Inferior parietal cortex (tissue), 1 donor: ENCODE results near the gene SMIM41.

Source experiments
- DNase-seq: peaks from one replicate; pipeline ENCODE4 v3.0.0-alpha.2; 2016; ENCODE audit errors: extremely low spot score

The SMIM41 gene

DNA sequence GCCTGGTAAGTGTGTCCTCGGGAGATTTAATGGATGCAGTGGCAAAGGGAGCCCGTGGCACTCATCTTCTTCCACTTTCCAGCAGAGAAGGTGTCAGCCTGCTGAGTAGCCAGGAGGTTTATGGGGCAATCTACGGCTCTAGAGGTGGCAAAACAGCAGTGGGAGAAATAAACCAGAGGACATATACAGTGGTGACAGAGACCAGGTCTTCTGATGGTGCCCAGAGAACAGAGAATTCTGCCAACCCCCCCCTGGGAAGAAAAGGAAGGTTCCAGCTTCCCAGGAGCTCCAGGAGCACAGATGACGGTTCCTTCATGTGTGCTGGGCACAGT is 43.0 kb downstream of the SMIM41 start:
- no peak for DNase-seq

DNA sequence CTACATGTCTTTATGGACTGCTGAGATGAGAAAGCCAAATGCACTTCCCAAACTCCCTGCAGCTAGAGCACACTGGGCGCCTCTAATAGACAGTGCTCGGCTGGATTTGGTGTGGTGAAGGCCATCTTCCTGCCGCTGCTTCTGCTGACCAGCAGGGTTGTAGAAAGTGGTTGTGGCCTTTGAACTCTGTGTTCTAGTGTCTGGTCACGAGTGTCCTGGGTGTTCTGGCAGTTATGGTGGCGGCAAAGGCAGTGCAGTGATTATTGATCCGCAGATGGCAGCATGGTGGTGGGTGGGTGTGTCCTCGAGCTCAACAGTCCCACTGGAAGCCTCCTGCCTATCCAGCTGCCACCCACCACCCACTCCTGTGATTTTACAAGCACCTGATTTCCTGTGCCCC is 43.4 kb downstream of the SMIM41 start:
- DNase-seq, result no peak

DNA sequence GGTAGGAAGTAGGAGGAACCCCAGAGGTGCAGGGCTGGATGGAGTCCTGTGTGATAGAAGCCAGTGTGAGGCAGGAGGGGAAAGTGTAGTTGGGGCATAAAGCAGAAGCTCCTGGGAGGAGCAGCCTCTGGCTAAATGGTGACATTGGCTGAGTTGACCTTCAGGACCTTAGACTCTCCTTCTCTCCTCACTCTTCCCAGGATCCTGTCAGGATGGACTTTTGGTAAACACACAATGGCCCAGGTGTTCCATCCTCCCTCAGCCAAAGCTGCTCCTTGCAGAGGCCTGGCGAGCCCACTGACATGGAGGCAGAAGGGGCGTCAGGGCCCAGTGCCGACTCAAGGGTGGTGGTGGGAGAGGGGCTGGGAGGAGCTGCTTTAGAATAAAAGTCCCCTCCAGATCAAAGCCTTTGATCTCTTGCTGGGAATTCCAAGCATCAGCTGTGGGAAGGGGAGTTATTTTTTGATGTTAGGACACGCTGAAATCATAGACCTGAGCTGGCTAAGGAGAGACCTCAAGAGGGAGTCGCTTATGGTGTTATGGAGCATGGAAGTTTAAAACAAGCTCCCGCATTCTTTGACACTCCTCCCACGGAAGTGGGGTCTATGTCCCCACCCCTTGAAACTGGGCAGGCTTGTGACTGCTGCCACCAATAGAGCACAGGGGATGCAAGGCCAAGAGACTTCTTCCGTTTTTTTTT is 44.1 kb downstream of the SMIM41 start:
- no peak for DNase-seq

DNA sequence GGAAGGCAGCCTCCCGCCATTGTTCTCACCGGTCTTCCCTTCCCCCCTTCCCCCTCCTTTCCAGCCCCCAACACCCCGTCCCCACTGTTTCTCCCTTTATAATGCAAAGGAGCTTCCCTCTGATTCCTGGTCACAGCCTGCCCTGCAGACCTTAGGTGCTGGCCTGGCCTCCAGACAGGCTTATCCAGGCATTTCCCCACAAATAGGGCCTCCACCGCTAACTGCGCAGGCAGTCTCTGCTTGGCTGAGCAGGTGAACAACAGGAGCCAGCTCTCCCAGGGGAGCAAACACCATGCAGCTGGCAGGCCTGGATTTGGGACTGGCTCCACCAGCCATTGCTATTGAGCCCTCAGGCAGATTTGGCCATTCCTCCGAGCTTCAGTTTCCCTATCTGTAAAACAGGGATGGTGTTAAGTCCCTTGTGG is 46.0 kb downstream of the SMIM41 start:
- DNase-seq, result no peak

DNA sequence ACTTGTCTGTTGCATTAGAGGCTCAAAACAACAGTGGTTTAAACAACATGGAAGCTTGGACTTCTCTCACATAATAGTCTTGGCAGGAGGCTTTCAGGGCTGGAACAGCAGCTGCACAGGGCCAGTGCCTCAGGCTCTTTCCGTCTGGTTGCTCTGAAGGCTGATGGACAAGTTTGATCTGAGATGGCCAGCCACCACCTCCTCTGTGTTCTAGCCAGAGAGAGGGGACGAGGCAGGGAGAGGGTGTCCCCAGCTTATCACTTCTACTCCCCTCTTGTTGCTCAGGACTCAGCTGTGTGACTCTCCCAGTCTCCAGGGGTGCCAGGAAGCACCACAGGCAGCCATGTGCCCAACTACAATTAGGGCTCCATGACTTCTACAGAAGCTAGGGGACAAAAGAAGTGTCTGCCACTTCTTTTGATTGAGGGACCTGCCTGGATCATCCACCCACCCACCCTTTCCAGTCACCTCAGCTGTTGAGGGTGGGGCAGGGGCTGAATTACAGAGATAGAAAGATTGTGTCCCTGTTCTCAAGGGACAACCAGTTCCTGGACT is 46.6 kb downstream of the SMIM41 start:
- no peak for DNase-seq

DNA sequence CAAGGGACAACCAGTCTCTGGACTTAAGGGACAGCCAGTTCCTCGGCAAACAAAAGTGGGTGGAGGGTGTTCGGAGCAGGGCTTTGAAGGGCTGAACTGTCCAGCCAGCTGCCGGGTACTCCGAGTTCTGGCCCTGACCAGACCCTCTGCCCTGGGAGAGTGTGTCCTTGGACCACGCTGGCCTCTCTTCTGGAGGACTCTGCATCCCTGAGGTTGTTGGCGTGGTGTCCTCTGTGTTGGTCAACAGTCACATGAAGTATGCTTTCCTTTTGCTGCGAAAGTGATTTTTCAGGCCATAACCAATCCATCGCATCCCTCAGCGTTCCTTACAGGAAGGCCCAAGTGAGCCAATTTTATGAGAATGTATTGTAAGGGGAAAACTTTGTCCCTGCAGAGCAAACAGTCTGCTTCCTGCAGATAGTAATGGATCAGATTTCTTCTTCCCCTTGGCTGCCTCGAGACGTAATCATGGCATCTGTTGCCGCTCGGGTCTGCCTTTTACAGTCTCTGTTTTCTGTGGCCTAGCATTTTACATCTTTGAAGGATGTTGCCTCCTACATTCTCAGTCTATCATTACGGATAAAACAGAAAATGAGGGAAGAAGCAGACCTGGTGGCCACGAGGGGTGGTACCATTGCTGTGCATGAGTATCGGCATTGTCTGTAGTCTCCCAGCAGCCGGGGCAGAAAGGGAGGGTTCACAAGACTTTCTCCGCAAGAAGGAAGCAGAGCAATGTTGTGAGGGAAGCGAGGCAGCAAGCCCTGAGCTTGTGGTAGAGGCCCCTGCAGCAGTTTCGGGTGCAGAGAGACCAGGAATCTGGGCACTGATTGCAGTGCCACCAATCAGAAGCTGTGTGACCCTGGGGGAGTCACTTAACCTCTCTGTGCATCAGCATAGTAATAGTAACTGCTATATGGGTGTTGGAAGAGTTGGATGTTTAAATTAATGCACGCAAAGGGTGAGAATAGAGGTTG is 47.4 kb downstream of the SMIM41 start:
- DNase-seq, result no peak

DNA sequence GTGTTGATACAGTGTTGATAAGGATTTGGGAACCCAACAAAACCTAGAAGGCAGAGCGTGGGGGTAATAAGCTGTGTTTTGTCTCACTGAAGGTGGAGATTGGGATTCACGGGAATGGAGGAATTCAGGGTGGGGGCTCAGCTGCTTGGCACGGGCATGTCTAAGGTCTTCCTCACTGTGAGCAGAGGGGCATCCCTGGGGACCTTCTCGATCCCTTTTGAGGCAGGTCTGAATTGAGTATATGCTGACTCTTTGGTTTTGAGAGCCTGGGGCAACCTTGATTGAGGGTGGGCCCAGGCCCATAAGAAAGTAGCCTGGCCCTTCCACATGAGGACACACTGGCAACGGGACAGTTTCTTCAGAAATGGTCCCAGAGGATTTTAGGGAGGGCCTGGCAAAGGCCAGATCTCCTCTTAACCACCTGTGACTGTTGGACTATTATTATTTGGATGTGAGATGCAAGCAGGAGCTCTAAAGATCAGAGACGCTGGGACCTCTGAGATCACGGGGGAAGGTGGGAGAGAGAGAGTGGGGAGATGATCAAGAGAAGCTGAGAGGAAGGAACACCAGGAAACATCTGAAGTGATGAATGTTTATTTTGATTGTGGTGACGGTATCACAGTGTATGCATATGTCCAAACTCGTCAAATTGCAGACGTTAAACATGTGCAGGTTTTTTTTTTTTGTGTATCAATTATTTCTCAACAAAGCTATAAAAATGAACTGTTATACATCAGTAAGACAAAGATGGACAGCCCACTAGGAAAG is 48.4 kb downstream of the SMIM41 start:
- no peak for DNase-seq

DNA sequence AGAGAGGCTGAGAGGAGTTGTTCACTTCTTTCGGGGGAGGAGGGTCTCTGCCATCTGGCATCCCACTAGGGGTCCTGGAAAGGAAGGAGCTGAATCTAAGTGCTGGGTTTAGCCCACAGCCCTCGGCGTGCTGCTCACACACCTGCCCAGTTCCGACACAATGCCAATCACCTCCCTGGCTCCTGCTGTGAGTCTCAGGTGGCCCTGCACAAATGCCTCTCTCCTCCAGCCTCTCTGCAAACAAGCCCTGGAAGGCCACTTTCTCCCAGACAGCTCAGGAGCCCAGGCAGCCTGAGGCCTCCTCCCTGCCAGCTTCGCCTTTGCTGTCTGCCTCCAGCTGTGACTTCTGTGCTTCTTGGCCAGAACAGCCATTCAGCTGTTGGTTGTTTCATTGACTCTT is 51.2 kb downstream of the SMIM41 start:
- no peak for DNase-seq

DNA sequence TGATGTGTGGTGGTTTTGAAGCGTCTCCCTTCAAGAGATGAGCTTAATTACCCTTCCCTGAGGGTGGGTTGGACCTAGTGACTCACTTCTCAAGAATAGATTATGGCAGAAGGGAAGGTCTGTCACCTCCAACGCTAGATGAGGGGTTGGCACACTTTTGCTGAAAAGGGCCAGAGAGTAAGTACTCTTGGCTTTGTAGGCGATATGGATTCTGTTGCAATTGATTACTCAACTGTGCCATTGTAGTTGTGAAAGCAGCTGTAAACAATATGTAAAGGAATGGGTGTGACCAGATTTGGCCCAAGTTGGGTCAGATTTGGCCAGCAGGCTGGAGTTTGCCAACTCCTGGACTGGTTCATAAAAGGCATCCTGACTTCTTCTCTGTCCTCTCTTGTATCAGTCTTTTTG is 53.3 kb downstream of the SMIM41 start:
- no peak for DNase-seq

DNA sequence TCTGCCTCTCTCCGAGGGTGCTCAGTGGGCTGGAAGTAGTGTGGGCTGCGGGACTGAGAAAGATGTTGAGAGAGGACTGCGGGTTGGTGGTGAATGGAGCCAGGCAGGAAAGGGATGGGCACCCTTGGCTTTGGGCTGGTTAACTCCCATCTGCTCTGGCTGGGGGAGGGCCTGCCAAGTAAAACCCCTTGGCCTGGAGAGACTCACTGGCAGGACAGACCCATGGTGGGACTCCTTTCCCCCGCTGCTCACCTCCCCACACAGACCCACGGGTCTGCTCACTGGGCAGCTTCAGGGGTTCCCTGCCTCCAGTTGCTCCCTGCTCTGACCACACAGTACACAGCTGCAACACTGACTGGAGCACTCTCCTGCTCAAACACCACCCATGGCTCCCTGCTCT is 58.2 kb downstream of the SMIM41 start:
- no peak for DNase-seq

DNA sequence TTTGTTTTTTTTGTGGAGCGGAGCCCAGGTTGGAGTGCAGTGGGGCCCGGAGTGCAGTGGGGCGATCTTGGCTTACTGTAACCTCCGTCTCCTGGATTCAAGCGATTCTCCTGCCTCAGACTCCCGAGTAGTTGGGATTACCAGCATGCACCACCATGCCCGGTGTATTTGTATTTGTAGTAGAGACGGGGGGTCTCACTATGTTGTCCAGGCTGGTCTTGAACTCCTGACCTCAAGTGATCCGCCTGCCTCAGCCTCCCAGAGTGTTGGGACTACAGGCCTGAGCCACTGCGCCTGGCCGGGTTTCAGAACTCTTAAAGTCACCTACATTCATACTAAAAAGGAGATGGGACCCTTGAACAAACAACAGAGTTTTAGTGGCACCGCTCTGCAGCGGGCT is 59.6 kb downstream of the SMIM41 start:
- no peak for DNase-seq

DNA sequence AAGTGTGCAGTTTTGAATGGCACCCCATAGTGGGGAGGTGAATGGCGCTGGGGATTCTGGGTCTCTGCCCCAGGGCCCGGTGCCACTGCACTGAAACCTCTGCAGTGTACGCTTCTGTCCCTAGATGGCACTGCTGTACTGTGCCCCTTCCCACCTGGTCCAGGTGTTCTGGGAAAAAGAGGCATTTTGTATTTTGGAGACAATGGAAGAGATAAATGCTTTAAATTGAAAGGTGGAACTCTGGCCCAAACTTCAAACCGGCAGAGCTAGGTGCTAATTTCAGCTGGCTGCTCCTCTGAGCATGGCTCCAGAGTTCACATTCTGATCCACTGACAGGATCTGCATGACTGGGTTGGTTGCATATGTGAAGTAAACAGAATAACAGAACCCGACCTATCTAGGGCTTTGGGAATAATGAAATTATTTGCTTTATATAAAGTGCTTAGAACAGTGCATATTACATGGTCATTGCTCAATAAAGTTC is 60.1 kb downstream of the SMIM41 start:
- no peak for DNase-seq

DNA sequence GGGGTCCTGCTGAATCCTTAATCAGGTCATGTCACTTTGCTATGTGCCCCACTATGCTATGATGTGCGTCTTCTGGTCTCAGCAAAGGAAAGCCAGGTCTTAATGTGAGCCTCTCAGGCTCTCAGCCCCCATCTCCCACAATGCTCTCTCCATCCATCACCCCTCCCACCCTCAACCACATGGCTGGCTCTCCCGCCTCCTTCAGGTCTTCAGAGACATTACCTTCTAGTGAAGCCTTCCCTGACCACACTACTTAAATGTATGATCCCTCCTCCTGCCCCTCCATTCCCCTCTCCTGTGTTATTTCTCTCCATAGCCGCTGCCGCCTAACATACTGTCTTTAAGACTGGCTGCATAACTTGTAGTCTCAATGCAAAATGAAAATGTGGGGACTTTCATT is 61.8 kb downstream of the SMIM41 start:
- no peak for DNase-seq

DNA sequence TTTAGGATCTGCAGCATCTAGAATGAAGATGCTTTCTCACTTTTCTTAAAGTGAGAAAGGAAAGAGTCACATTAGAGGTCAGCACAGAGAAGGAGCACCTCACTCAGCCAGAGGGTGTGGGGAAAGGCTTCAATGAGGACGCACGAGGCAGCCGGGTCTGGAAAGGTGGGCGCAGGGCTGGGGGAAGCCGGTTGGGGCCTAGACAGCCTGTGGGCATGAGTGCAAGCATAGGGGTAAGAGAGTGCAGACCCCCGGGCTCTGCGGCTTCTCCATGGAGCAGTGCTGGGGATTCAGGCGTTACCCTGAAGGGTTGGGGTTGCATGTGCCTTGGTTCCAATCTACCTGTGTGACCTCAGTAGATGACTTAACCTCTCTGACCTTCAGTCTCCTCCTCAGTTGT is 62.4 kb downstream of the SMIM41 start:
- no peak for DNase-seq

DNA sequence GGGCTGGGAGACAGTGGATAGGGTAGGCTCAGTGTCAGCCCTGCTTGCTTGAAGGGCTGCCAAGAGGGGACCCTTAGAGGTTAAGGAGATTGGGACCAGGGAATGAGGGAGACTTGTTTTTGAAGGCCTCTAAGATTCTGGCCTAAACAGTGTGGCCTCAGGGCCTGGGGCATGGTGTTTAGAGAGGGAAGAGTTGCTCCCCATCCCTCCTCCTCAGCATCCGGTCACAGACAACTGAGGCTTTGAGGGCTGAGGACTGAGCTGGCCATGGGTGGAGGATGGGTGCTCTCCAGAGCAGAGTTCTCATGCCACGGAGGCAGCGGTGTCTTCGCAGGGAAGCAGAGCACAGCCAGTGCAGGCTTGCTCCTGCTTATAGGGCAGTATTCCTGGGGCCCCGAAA is 62.9 kb downstream of the SMIM41 start:
- DNase-seq, result no peak

DNA sequence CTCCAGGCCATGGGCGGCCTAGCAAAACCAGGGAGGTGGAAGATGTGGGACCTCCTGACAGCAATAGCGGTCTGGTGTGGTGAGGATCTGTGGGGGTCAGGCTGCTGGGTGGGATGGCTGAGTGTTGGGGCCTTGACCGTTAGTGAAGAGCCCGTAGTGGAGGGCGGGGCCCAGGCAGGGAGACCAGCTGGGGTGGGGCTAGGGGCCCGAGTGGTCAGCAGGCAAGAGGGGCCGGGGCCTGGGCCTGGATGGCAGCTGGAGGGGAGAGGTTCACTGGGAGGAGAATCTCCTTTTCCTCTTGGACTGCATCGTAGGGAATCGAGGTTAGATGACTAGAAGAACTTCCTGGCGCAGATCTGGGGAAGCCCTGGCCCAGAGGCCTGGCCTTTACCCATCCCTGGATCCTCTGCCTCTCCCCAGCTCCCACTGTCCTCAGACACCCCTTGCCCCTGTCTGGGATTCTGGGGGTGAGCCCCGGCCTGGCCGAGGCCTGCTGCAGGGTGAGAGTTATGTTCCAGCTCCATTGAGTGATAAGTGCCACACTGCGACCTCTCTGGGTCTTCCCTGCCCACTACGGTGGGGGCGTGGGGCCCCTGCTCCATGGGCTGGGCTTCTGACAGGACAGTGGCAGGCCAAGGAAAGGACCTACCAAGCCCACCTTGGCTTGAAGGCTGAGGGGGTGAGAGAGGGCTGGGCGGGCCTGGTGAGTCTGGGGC is 65.2 kb downstream of the SMIM41 start:
- no peak for DNase-seq

DNA sequence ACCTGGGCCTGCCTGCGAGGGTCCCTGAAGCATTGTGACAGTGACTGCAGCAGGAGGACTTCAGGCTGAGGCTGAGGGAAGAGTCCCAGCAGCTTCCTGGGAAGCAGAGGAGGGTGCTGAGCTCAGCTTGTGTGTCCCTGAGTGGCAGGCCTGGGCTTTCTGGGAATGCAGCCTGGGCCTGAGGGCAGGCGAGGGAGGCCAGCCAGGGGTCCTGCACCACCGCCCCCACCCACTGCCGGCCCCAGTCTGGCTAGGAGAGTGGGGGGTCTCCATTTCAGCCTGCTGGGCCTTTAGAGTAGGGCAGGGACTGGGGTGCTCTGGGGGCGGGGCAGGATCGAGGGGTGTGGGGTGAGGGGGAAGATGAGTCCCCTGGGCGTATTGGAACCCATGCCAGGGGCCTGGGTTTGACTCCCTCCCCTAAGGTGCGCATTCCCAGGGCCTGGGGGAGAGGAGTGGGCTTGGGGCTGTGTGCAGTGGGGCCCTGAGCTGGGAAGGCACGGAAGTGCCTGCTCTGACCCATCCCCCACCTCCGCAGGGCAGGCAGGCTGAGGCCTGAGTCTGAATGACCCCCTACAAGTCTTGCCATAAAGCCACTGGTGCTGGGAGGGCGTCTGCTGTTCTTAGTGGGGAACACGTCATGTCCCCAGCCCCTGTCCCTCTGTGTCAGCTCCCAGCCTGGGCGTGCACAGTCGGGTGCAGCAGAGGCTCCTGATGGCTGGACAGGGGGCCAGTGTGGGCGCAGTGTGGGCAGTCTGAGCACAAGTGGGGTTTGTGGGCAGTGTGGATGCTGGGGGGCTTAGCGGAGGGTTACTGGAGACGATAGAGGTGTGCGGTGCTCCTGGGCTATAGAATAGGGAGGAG is 66.0 kb downstream of the SMIM41 start:
- DNase-seq, result no peak

DNA sequence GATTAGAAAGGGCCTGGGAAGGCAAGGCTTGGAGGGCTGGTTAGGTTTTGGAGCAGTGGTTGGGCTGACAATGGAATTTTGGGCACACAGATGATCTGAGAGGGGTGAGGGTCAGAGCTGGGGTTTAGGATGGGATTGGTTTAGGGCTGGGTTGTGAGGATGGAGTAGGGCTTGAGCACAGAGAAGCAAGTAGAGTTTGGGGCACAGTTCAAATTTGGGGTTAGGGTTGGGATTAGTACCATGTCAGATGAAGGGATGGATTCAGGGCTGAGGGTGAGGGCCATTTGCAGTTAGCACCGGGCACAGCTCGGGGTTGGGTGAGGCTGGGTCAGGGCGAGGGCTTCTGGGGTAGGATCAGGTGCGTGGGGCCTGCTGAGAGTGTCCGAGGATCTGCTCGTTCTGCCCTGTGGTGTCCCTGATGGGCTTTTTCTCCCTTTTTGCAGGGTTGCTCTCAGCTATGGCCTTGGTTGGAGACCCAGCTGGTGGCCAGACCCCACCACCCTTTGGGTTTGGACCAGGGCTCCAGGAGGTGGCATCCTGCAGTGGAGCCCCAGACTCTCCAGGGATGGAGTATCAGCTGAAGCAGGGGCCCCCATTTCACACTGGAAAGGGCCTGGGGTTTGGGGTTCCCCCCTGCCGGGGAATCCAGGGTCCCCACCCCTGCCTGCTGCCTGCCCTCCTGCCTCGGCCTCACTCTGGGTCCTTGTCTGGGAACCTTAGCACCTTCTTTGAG is 66.8 kb downstream of the SMIM41 start:
- no peak for DNase-seq

DNA sequence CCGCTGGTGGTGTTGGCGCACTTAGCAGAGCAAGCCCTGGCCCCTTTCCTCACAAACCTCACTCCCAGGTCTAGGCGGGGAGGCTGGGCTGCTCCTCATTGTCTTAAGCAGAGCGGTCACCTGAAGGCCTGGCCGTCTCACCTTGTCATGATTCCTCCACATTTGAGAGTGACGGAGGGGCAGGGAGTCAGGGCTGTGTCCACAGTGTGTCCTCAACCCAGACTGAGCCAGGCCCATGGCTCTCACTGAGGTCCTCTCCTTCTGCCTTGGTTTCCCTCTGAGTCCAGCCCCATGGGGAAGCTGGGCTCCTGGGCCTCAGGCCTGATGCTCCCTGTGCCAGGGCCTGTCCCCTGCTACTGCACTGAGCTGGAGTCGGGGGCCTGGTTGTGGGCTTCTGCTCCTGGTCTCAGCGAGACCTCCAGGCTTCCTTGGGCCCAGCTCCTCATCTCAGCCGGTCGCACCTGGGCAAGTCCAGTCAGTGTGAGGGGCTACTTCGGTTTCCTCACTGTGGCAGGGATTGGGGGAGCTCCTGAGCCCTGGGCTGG is 67.4 kb downstream of the SMIM41 start:
- no peak for DNase-seq
